ENCODE results near the gene SETD5. TPM values are rescaled to one million over a fixed set of nuclear protein-coding genes. Genes with fewer than 3 reads are reported as not detected.

Gene SETD5
- total and polyA plus RNA-seq, 2 donors (not counting 3 experiments of a cell fraction or from before 2014, with no cell fraction given), result 48.2 to 149 TPM

DNA sequence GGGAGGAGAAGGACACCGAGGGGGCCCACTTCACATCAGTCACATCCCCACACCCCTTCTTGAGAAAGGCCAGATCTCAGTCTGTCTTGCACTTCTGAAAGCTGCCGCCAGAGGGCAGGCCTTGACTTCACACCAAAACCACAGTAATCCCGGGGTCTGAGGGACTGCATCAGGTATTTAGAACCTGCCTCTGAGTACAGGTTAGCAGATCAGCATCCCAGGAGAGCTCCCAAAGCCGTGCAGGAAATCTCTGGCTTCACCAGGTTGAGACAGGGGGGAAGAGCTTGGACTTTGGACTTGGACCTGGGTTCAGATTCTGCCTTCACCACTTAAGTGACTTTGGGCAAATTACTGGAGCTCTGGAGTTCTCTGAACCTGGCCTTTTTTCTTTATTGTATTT lies 105.9 kb downstream of the SETD5 start:
- Histone ChIP-seq H3K9ac (replicated peaks; ENCODE audit: extremely low read depth, insufficient read depth, low read length) (no peak overlapping the region), H3K79me2 (ENCODE audit: control insufficient read depth, insufficient read depth, low read length) (no peaks in the 10 kb centered on the region), H3K27ac (ENCODE audit: insufficient read depth, low read depth, low read length) (no peak overlapping the region), H3K4me1 (ENCODE audit: control insufficient read depth, extremely low read depth, insufficient read depth, low read length) (peaks cover 3% of the 10 kb centered on the region), H2AFZ (ENCODE audit: low read depth, low read length) (no peak overlapping the region), H3K36me3 (ENCODE audit: control insufficient read depth in 2 of 2, extremely low read depth in 1 of 2, insufficient read depth in 2 of 2, low read length in 2 of 2) (no peaks in the 10 kb centered on the region), H3K27me3 (ENCODE audit: control insufficient read depth in 2 of 2, insufficient read depth in 2 of 2, low read length in 2 of 2) (peaks cover 10 to 15% of the 10 kb centered on the region in 2 experiments), H3K4me2 (ENCODE audit: insufficient read depth, low read length) (no peak overlapping the region), H3K9me1 (replicated peaks; ENCODE audit: control insufficient read depth, extremely low read depth, insufficient read depth, low read length) (no peaks in the 10 kb centered on the region), H3K9me3 (replicated peaks; ENCODE audit: control insufficient read depth, insufficient read depth, low read length) (no peaks in the 10 kb centered on the region), H3K4me3 (replicated peaks in 1 of 3; ENCODE audit: insufficient read depth in 1 of 3, low read depth in 1 of 3, low read length in 3 of 3) (no peak overlapping the region), H4K20me1 (replicated peaks; ENCODE audit: control insufficient read depth, extremely low read depth, insufficient read depth, low read length) (no peaks in the 10 kb centered on the region)
- ChIA-PET POLR2A (no interaction called here), CTCF (interaction anchor here (0.8 to 2.8 kb wide), 12 partner anchors 11 to 1236 kb away, joined by 3 to 24 read pairs (median 5); no protein-coding TSS in a partner anchor)
- peak; percentile 94 for FAIRE-seq
- BruUV-seq (replicated peaks), result no TSS peak
- TF ChIP-seq, protein P1, sequence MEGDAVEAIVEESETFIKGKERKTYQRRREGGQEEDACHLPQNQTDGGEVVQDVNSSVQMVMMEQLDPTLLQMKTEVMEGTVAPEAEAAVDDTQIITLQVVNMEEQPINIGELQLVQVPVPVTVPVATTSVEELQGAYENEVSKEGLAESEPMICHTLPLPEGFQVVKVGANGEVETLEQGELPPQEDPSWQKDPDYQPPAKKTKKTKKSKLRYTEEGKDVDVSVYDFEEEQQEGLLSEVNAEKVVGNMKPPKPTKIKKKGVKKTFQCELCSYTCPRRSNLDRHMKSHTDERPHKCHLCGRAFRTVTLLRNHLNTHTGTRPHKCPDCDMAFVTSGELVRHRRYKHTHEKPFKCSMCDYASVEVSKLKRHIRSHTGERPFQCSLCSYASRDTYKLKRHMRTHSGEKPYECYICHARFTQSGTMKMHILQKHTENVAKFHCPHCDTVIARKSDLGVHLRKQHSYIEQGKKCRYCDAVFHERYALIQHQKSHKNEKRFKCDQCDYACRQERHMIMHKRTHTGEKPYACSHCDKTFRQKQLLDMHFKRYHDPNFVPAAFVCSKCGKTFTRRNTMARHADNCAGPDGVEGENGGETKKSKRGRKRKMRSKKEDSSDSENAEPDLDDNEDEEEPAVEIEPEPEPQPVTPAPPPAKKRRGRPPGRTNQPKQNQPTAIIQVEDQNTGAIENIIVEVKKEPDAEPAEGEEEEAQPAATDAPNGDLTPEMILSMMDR (IDR thresholded peaks at IDR 0.05; ENCODE audit: extremely low read depth in 1 of 2, insufficient read depth in 1 of 2, low read depth in 1 of 2, low read length in 2 of 2), result peak; percentile 88 to 95
- TF ChIP-seq POLR2A (IDR thresholded peaks at IDR 0.05; ENCODE audit: low read depth, low read length), result no peak
- intact Hi-C loops (cut with micrococcal nuclease) (loop anchor here (1.0 to 10.0 kb wide), 6 partner anchors 144 to 432 kb away; partner anchors contain the start of genes BRPF1, CRELD1 and MTMR14), dilution Hi-C loops (cut with MboI; ENCODE audit: extremely low pct_ligation_motif_present, low sequenced_read_pairs) (no loop called here)
- peak; percentile 72 for DNase-seq (ENCODE audit: low read depth, low spot score)

DNA sequence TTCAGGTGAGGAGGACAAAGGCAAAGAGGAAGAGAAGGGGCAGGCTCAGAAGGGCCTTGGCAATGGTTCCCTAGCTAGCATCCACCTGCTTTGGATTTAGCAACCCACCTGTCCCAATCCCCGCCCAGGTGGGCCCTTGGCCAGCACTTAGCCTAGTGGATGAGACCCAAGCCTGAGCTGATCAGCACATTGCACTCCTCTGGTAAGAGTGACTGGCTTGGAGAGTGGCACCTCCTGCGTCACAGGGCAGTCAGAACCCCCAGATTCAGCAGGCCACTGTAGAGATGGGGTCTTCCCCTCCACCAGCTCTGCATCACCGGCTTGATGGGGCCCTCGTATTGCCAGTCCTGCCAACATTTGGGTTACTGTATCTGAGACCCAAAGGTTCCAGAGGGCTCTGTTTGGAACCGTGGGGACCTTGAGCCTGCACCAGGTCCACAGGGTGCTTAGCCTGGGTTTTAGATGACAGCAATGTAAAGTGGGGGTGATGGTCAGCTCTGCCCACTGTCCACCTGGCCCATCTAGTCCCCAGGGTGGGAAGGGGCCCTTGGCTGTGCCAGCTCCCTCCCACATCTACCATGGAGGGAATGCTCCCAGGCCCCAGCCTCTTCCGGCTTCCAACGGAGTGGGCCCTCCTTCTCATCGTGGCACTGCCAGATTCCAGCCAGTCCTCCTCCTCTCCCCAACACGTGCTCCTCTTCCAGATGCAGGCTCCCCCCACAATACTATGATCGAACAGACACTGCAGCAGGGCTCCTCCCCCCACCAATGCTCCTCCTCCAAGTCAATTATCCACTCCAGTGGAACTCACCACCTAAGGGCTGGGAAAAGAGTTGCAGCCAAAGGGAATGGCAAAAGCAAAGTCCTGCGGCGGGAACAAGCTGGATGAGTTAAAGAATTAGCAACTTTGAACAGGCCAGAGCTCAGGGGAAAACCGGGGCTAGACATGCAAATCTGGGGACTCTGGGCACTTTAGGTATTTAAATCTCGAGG lies 110.5 kb downstream of the SETD5 start:
- TF ChIP-seq JUN (IDR thresholded peaks at IDR 0.05; ENCODE audit: borderline replicate concordance, insufficient read depth, insufficient read length, low read depth) (no peak), FOS (IDR thresholded peaks at IDR 0.05; ENCODE audit: borderline replicate concordance, insufficient read depth, low read length) (no peak), POLR2A (IDR thresholded peaks at IDR 0.05; ENCODE audit: low read depth, low read length) (no peak), POLR2AphosphoS5 (IDR thresholded peaks at IDR 0.05; ENCODE audit: insufficient read depth, low read depth, low read length) (no peak), MYC (IDR thresholded peaks at IDR 0.05; ENCODE audit: low read depth, low read length) (no peak), GATA2 (IDR thresholded peaks at IDR 0.05; ENCODE audit: insufficient read depth, insufficient read length, low read depth, low read length) (no peak), EZH2 (IDR thresholded peaks at IDR 0.05; ENCODE audit: borderline replicate concordance, low read depth, low read length, severe bottlenecking) (no peak)
- TF ChIP-seq, protein P1 (IDR thresholded peaks at IDR 0.05; ENCODE audit: extremely low read depth in 1 of 2, insufficient read depth in 1 of 2, low read depth in 1 of 2, low read length in 2 of 2), result no peak
- TF ChIP-seq, protein P2, sequence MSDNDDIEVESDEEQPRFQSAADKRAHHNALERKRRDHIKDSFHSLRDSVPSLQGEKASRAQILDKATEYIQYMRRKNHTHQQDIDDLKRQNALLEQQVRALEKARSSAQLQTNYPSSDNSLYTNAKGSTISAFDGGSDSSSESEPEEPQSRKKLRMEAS (IDR thresholded peaks at IDR 0.05; ENCODE audit: insufficient read depth, insufficient read length), result no peak
- H3K27me3 ChIP-seq (ENCODE audit: control insufficient read depth in 2 of 2, insufficient read depth in 2 of 2, low read length in 2 of 2), result peaks cover 14 to 16% of the 10 kb centered on the region in 2 experiments
- no peak overlapping the region for H3K27ac ChIP-seq (ENCODE audit: insufficient read depth, low read depth, low read length)
- H3K9me1 ChIP-seq (replicated peaks; ENCODE audit: control insufficient read depth, extremely low read depth, insufficient read depth, low read length), result no peaks in the 10 kb centered on the region
- H3K4me1 ChIP-seq (ENCODE audit: control insufficient read depth, extremely low read depth, insufficient read depth, low read length), result no peaks in the 10 kb centered on the region
- H3K9ac ChIP-seq (replicated peaks; ENCODE audit: extremely low read depth, insufficient read depth, low read length), result no peak overlapping the region
- no peaks in the 10 kb centered on the region for H3K36me3 ChIP-seq (ENCODE audit: control insufficient read depth in 2 of 2, extremely low read depth in 1 of 2, insufficient read depth in 2 of 2, low read length in 2 of 2)
- DNase-seq (ENCODE audit: low read depth, low spot score) (no peak), FAIRE-seq (no peak)
- CTCF ChIA-PET, result interaction anchor here (1.1 kb wide), 1 partner anchor 1231 kb away, joined by 3 read pairs; no protein-coding TSS in a partner anchor
- BruUV-seq (replicated peaks), result no TSS peak
- no peak overlapping the region for H3K4me2 ChIP-seq (ENCODE audit: insufficient read depth, low read length)
- no peaks in the 10 kb centered on the region for H3K9me3 ChIP-seq (replicated peaks; ENCODE audit: control insufficient read depth, insufficient read depth, low read length)
- no peak overlapping the region for H2AFZ ChIP-seq (ENCODE audit: low read depth, low read length)
- H4K20me1 ChIP-seq (replicated peaks; ENCODE audit: control insufficient read depth, extremely low read depth, insufficient read depth, low read length), result no peaks in the 10 kb centered on the region
- H3K4me3 ChIP-seq (replicated peaks in 1 of 3; ENCODE audit: insufficient read depth in 1 of 3, low read depth in 1 of 3, low read length in 3 of 3), result no peak overlapping the region
- POLR2A ChIA-PET, result no interaction called here
- intact Hi-C loops (cut with micrococcal nuclease), result loop anchor here (10.0 kb wide), 2 partner anchors 297 to 427 kb away; partner anchors contain the start of gene CRELD1
- dilution Hi-C loops (cut with MboI; ENCODE audit: extremely low pct_ligation_motif_present, low sequenced_read_pairs), result no loop called here
- no peaks in the 10 kb centered on the region for H3K79me2 ChIP-seq (ENCODE audit: control insufficient read depth, insufficient read depth, low read length)

All from endothelial cell of umbilical vein (primary cell).